GM18511 (cell line): ENCODE results near the gene IL2RA.
"Not testable (repeated sequence)": the region's sequence is repeated elsewhere in the genome, so short reads cannot be mapped to it uniquely, and the experiment has no call there.

Experiments
- ATAC-seq: cut with Tn5 transposase; IDR thresholded peaks from one replicate; pipeline ENCODE4 v1.9.1; 2021; ENCODE audit warnings: mild to moderate bottlenecking, moderate library complexity; ENCODE audit not compliant: unreplicated experiment

Gene IL2RA

GRCh38 chr10:6083523-6084475 lies 21.6 kb upstream of the IL2RA start:
- no peak for ATAC-seq

- no peak for ATAC-seq
Observed at GRCh38 chr10:6082496-6083395, 20.6 kb upstream of the IL2RA start.

- no peak for ATAC-seq
Observed at GRCh38 chr10:6080417-6080973, 18.3 kb upstream of the IL2RA start.

- no peak for ATAC-seq
Observed at GRCh38 chr10:6079044-6079443, 16.9 kb upstream of the IL2RA start.

- no peak for ATAC-seq
Observed at GRCh38 chr10:6077071-6077675, 15.0 kb upstream of the IL2RA start.

- no peak for ATAC-seq
Observed at GRCh38 chr10:6074489-6075301, 12.5 kb upstream of the IL2RA start.

GRCh38 chr10:6072215-6072934 lies 10.2 kb upstream of the IL2RA start:
- peak; percentile 57 for ATAC-seq

- ATAC-seq: peak; percentile 19
Observed at GRCh38 chr10:6071181-6072175, 9.3 kb upstream of the IL2RA start.

- ATAC-seq: no peak
Observed at GRCh38 chr10:6070660-6071059, 8.5 kb upstream of the IL2RA start.

- no peak for ATAC-seq
Observed at GRCh38 chr10:6069081-6069931, 7.1 kb upstream of the IL2RA start.

GRCh38 chr10:6068422-6068821 lies 6.3 kb upstream of the IL2RA start:
- peak; percentile 60 for ATAC-seq

- ATAC-seq: no peak
Observed at GRCh38 chr10:6068006-6068405, 5.8 kb upstream of the IL2RA start.

GRCh38 chr10:6067457-6067856 lies 5.3 kb upstream of the IL2RA start:
- ATAC-seq: no peak

GRCh38 chr10:6065835-6066234 lies 3.7 kb upstream of the IL2RA start:
- no peak for ATAC-seq

GRCh38 chr10:6065406-6065805 lies 3.2 kb upstream of the IL2RA start:
- ATAC-seq: no peak

GRCh38 chr10:6064726-6065125 lies 2.6 kb upstream of the IL2RA start:
- ATAC-seq: not testable (repeated sequence)

- no peak for ATAC-seq
Observed at GRCh38 chr10:6064119-6064518, 2.0 kb upstream of the IL2RA start.
